HCT116 (cell line): Measurements from ENCODE around the gene STIM1.

Source experiments
- ELF1 ChIP-seq: IDR thresholded peaks from 2 replicates; pipeline ENCODE4 v1.6.1; 2012; ENCODE audit warnings: low read depth, borderline replicate concordance
- EZH2 ChIP-seq: fragments of 200-600 bp; sonication (generic); IDR thresholded peaks from 2 replicates; pipeline ENCODE4 v1.6.1; 2017; ENCODE audit warnings: antibody characterized with exemption, mixed run types
- POLR2AphosphoS5 ChIP-seq: IDR thresholded peaks from 2 replicates; pipeline ENCODE4 v1.6.1; 2011; ENCODE audit warnings: mild to moderate bottlenecking, low read depth, low read length, moderate library complexity
- TF ChIP-seq, protein P1 (sequence below), 3 experiments: fragments of 200-600 bp in 1 of 3; sonication (generic) in 1 of 3; IDR thresholded peaks in 2 of 3; conservative IDR thresholded peaks in 1 of 3; 2 replicates each; pipeline ENCODE4 v1.5.1; 2012 to 2017; ENCODE audit warnings: low read depth in 2 of 3, low read length in 2 of 3, antibody characterized with exemption in 1 of 3, borderline replicate concordance in 1 of 3, control low read depth in 1 of 3, mild to moderate bottlenecking in 1 of 3, mixed read lengths in 1 of 3, mixed run types in 1 of 3, moderate library complexity in 1 of 3; ENCODE audit not compliant: insufficient read depth in 1 of 3

DNA sequence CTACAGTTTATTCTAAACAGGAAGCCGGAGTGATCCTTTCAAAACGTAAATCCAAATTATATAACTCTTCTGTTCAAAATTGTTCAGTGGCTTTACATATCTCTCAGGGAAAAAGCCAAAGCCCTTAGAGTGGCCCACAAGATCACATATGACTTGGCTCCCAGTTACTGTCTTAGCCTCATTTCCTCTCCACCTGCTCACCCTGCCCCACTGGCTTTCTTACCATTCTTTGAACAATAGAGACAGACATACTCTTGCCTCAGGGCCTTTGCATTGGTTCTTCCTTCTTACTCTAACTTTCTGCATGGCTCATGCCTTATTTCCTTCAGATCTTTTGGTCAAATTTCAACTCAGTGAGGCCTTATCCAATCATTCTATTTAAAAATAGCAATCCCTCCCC lies 52.1 kb downstream of the STIM1 start:
- TF ChIP-seq POLR2AphosphoS5 (no peak), EZH2 (no peak), ELF1 (no peak)
- TF ChIP-seq, protein P1, sequence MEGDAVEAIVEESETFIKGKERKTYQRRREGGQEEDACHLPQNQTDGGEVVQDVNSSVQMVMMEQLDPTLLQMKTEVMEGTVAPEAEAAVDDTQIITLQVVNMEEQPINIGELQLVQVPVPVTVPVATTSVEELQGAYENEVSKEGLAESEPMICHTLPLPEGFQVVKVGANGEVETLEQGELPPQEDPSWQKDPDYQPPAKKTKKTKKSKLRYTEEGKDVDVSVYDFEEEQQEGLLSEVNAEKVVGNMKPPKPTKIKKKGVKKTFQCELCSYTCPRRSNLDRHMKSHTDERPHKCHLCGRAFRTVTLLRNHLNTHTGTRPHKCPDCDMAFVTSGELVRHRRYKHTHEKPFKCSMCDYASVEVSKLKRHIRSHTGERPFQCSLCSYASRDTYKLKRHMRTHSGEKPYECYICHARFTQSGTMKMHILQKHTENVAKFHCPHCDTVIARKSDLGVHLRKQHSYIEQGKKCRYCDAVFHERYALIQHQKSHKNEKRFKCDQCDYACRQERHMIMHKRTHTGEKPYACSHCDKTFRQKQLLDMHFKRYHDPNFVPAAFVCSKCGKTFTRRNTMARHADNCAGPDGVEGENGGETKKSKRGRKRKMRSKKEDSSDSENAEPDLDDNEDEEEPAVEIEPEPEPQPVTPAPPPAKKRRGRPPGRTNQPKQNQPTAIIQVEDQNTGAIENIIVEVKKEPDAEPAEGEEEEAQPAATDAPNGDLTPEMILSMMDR (IDR thresholded peaks at IDR 0.05 in 2 of 3, conservative IDR thresholded peaks at IDR 0.05 in 1 of 3; ENCODE audit: borderline replicate concordance in 1 of 3, insufficient read depth in 1 of 3, low read depth in 2 of 3, low read length in 2 of 3) = no peak
